Loucy (cell line): Measurements from ENCODE around the gene ARHGAP32.

Experiments
- H2AFZ ChIP-seq: fragments of 200-600 bp; sonication (generic); 2 replicates; pipeline ENCODE4 v1.6.0; 2016; ENCODE audit warnings: antibody characterized with exemption, mild to moderate bottlenecking, low read length, moderate library complexity
- H3F3A ChIP-seq: fragments of 200-600 bp; 2 replicates; pipeline ENCODE4 v1.6.0; 2016; ENCODE audit warnings: antibody characterized with exemption, low read depth, mild to moderate bottlenecking
- H3K27me3 ChIP-seq: fragments of 200-600 bp; sonication (generic); 2 replicates; pipeline ENCODE4 v1.6.1; 2014; ENCODE audit warnings: low read length, mild to moderate bottlenecking; ENCODE audit not compliant: insufficient read depth, poor library complexity, severe bottlenecking
- H3K36me3 ChIP-seq: fragments of 200-600 bp; sonication (generic); 2 replicates; pipeline ENCODE4 v1.6.1; 2016; ENCODE audit warnings: low read length; ENCODE audit not compliant: insufficient read depth
- H3K4me1 ChIP-seq: fragments of 200-600 bp; sonication (generic); 2 replicates; pipeline ENCODE4 v1.5.1; 2014; ENCODE audit warnings: low read length, mild to moderate bottlenecking; ENCODE audit not compliant: insufficient read depth, poor library complexity, severe bottlenecking
- H3K4me2 ChIP-seq: fragments of 200-600 bp; sonication (generic); 2 replicates; pipeline ENCODE4 v1.6.0; 2014; ENCODE audit warnings: antibody characterized with exemption, low read length, low read depth, mild to moderate bottlenecking; ENCODE audit not compliant: poor library complexity, severe bottlenecking
- H3K4me3 ChIP-seq: fragments of 200-600 bp; sonication (generic); 2 replicates; pipeline ENCODE4 v1.5.1; 2014; ENCODE audit warnings: low read length, mild to moderate bottlenecking, mixed read lengths; ENCODE audit not compliant: poor library complexity, severe bottlenecking
- H3K79me2 ChIP-seq: fragments of 200-600 bp; sonication (generic); 2 replicates; pipeline ENCODE4 v1.6.1; 2014; ENCODE audit warnings: low read length; ENCODE audit not compliant: insufficient read depth
- H3K9ac ChIP-seq: fragments of 200-600 bp; sonication (generic); 2 replicates; pipeline ENCODE4 v1.6.0; 2014; ENCODE audit warnings: mild to moderate bottlenecking, low read depth, low read length, moderate library complexity; ENCODE audit not compliant: poor library complexity, severe bottlenecking
- H3K9me2 ChIP-seq: fragments of 200-600 bp; sonication (generic); replicated peaks from 2 replicates; pipeline ENCODE4 v1.6.1; 2016; ENCODE audit warnings: low read depth, low read length, mixed read lengths
- H3K9me3 ChIP-seq: fragments of 200-600 bp; sonication (generic); 2 replicates; pipeline ENCODE4 v1.6.1; 2014; ENCODE audit warnings: mild to moderate bottlenecking, antibody characterized with exemption, low read length, low read depth; ENCODE audit not compliant: insufficient read depth
- H4K20me1 ChIP-seq: fragments of 200-600 bp; sonication (generic); 2 replicates; pipeline ENCODE4 v1.6.0; 2014; ENCODE audit warnings: antibody characterized with exemption, low read length, mild to moderate bottlenecking; ENCODE audit not compliant: insufficient read depth, poor library complexity, severe bottlenecking
- EZH2phosphoT487 ChIP-seq: fragments of 200-600 bp; IDR thresholded peaks from 2 replicates; pipeline ENCODE4 v1.6.1; 2018; ENCODE audit warnings: antibody characterized with exemption, mild to moderate bottlenecking, moderate library complexity, borderline replicate concordance
- TF ChIP-seq, protein P1 (sequence below): fragments of 200-600 bp; sonication (generic); conservative IDR thresholded peaks from 2 replicates; pipeline ENCODE4 v1.5.1; 2014; ENCODE audit warnings: mild to moderate bottlenecking, antibody characterized with exemption, low read length

Gene ARHGAP32

DNA sequence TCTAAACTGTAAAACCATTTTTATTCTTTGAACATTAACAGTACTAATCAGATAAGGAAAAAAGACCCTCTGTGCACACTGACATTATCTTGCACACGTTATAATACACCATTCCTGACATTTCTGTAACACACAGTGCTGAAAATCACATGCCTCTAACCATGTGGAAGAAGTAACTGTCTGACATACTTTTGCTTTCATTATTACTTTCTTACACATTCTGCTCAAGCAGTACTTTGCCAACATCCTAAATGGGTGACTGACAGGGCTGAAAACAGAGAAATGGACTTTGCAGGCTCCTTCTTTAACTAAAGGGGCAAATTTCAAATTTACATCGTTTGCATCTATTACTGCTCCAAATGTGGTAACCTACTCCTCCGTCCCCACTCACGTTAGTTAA lies 226.6 kb downstream of the ARHGAP32 start:
- no peak for TF ChIP-seq EZH2phosphoT487
- TF ChIP-seq, protein P1, sequence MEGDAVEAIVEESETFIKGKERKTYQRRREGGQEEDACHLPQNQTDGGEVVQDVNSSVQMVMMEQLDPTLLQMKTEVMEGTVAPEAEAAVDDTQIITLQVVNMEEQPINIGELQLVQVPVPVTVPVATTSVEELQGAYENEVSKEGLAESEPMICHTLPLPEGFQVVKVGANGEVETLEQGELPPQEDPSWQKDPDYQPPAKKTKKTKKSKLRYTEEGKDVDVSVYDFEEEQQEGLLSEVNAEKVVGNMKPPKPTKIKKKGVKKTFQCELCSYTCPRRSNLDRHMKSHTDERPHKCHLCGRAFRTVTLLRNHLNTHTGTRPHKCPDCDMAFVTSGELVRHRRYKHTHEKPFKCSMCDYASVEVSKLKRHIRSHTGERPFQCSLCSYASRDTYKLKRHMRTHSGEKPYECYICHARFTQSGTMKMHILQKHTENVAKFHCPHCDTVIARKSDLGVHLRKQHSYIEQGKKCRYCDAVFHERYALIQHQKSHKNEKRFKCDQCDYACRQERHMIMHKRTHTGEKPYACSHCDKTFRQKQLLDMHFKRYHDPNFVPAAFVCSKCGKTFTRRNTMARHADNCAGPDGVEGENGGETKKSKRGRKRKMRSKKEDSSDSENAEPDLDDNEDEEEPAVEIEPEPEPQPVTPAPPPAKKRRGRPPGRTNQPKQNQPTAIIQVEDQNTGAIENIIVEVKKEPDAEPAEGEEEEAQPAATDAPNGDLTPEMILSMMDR: no peak
- Histone ChIP-seq H4K20me1 (no peaks in the 10 kb centered on the region), H3K79me2 (no peaks in the 10 kb centered on the region), H3F3A (no peaks in the 10 kb centered on the region), H3K4me2 (peak overlapping the region; percentile 53), H3K4me1 (peaks cover 23% of the 10 kb centered on the region), H2AFZ (no peak overlapping the region; the same call in 1 of the 2 replicates), H3K36me3 (peaks cover 17% of the 10 kb centered on the region; the same call in 1 of the 2 replicates), H3K9ac (peak overlapping the region; percentile 17), H3K9me2 (no peaks in the 10 kb centered on the region), H3K9me3 (no peaks in the 10 kb centered on the region), H3K4me3 (peak overlapping the region; percentile 39), H3K27me3 (no peaks in the 10 kb centered on the region)

DNA sequence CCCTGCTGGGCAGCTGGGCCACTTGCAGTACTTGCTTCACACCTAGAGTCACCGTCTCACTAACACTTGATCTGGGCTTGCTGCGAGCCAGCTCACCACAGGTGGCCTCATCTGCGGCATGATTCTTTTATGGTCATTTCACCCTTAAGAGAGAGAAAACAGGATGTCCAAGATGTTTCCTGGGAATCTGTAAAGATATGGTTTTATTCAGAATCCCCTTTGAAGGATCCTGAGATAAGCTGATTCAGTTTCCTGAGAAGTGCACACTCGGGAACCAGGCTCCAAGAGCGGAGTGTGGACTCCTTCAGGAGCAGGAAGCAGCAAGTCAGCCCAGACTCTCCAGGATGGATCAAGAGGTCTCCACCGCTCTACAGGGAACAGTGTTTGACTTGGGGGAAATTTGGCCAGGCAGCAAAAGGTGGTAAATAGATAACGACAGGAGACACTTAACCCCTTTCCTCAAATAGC lies 227.6 kb downstream of the ARHGAP32 start:
- Histone ChIP-seq H3K9me2 (no peaks in the 10 kb centered on the region), H2AFZ (no peak overlapping the region), H4K20me1 (no peaks in the 10 kb centered on the region), H3K4me2 (peak overlapping the region; percentile 53), H3K27me3 (no peaks in the 10 kb centered on the region), H3K4me1 (peaks cover 20% of the 10 kb centered on the region), H3F3A (no peaks in the 10 kb centered on the region), H3K9me3 (no peaks in the 10 kb centered on the region), H3K79me2 (no peaks in the 10 kb centered on the region), H3K36me3 (peaks cover 7% of the 10 kb centered on the region; the same call in 1 of the 2 replicates), H3K4me3 (no peak overlapping the region), H3K9ac (no peak overlapping the region)
- TF ChIP-seq EZH2phosphoT487: no peak
- TF ChIP-seq, protein P1: no peak

DNA sequence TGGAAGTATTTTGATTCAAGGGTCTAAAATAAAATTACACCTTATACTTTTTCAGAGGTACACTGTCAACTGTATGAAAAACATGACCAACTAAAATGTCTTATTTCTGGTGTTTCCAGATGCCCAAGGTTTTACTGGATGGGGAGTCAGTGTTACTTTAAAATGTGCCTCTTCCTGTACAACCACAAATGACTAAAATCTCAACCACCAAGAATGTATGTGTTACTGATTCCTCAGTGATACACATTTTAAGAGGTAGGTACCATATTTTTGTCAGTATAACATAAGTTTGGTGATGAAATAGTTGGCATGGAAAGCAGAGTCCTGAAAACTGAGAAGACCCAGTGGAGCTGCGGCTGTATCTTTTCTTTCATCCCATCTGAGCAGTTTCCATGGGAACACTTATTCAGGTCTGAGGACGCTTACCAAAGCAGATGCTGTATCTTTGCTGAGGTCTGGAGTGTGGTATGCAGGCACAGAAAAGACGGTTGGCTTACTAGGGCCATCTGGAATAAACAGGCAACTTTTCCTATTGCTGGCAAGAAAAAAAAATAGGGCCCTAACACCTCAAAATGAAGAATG lies 228.3 kb downstream of the ARHGAP32 start:
- H3K4me2 ChIP-seq: no peak overlapping the region
- H3K9ac ChIP-seq: no peak overlapping the region
- no peaks in the 10 kb centered on the region for H3F3A ChIP-seq
- no peaks in the 10 kb centered on the region for H3K9me3 ChIP-seq
- H3K36me3 ChIP-seq: peaks cover under 1% of the 10 kb centered on the region; the same call in 1 of the 2 replicates
- H3K4me1 ChIP-seq: peaks cover 20% of the 10 kb centered on the region
- TF ChIP-seq EZH2phosphoT487: no peak
- TF ChIP-seq, protein P1: no peak
- no peaks in the 10 kb centered on the region for H3K27me3 ChIP-seq
- no peaks in the 10 kb centered on the region for H4K20me1 ChIP-seq
- no peaks in the 10 kb centered on the region for H3K9me2 ChIP-seq
- H3K79me2 ChIP-seq: no peaks in the 10 kb centered on the region
- no peak overlapping the region for H2AFZ ChIP-seq
- H3K4me3 ChIP-seq: no peak overlapping the region
